Activated CD4-positive, alpha-beta T cell treated with anti-CD3 and anti-CD28 coated beads, Interleukin-2, Interleukin-4, amounts not matched to agents 100 ng/mL and 50 ng/mL, durations not matched to agents 16 hours and 8 hours (primary cell): ENCODE data around the gene KLF16.
A peak's percentile ranks its signal among the peaks of the same experiment; 100 is the strongest.

Experiments used
- DNase-seq: peaks from one replicate; pipeline ENCODE4 v3.0.0-alpha.2; 2020; ENCODE audit warnings: low spot score

Gene KLF16

GRCh38 chr19:1840541-1841115 lies 22.8 kb downstream of the KLF16 start:
- no peak for DNase-seq

- no peak for DNase-seq
Observed at GRCh38 chr19:1839658-1840540, 23.5 kb downstream of the KLF16 start.

GRCh38 chr19:1837625-1838105 lies 25.7 kb downstream of the KLF16 start:
- DNase-seq = no peak

GRCh38 chr19:1837222-1837565 lies 26.2 kb downstream of the KLF16 start:
- no peak for DNase-seq

- DNase-seq = no peak
Observed at GRCh38 chr19:1836458-1837221, 26.7 kb downstream of the KLF16 start.

DNA sequence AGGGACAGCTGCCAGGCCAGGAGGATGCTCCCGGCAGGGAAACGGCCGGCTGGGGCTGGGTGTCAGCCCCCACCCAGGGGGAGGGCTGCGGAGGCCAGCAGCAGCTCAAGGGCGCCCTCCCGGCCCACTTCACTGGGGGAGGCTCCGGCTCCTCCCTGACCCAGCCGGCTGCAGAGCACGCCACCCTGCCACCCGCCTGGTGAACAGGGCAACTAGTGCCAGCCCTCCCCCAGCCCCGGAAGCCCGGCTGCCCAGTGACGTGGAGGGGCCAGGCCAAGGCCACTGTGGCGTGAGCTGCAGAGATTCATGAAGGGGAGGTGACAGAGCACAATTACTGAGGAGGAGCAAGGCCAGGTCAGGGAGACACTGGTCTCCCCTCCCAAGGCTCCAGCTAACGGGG lies 29.8 kb downstream of the KLF16 start:
- no peak for DNase-seq

GRCh38 chr19:1832046-1832663 lies 31.2 kb downstream of the KLF16 start:
- DNase-seq = no peak

DNA sequence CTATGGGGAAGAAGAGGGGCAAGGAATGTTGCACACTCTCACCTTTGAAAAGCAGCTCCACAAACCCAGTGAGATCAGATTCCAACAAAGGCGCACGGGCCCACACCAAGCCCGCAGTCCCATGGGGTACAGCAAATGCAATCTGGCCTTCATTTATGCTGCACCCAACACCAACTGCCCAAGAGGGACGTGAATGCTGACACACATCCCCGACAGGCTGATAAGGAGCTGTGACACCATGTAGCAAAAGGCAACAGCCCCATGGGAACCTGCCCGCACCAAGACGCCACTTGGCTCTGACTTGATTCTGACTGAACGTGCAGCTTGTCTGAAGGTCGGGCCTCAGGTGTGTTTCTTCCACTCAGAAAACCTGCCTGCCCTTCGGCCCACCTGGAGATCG lies 32.4 kb downstream of the KLF16 start:
- DNase-seq = no peak

DNA sequence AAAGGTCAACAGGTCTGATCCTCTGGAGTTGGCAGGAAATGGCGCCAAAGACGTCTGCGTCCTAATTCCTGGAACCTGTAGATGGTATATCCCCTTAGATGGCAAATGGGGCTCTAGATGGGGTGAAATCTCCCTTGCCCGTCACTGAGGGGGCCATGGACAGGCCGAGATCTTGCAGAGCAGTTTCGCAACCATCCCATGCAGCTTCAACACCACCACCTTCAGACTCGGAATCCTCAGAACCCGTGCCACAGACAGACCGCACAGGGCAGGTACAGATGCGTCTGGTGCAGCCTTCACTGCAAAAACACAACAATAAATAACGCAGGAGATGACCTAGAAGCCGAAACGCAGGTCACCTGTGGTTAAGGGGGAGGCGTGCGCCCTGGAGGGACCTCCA lies 32.8 kb downstream of the KLF16 start:
- no peak for DNase-seq

GRCh38 chr19:1829958-1830357 lies 33.4 kb downstream of the KLF16 start:
- DNase-seq = no peak

DNA sequence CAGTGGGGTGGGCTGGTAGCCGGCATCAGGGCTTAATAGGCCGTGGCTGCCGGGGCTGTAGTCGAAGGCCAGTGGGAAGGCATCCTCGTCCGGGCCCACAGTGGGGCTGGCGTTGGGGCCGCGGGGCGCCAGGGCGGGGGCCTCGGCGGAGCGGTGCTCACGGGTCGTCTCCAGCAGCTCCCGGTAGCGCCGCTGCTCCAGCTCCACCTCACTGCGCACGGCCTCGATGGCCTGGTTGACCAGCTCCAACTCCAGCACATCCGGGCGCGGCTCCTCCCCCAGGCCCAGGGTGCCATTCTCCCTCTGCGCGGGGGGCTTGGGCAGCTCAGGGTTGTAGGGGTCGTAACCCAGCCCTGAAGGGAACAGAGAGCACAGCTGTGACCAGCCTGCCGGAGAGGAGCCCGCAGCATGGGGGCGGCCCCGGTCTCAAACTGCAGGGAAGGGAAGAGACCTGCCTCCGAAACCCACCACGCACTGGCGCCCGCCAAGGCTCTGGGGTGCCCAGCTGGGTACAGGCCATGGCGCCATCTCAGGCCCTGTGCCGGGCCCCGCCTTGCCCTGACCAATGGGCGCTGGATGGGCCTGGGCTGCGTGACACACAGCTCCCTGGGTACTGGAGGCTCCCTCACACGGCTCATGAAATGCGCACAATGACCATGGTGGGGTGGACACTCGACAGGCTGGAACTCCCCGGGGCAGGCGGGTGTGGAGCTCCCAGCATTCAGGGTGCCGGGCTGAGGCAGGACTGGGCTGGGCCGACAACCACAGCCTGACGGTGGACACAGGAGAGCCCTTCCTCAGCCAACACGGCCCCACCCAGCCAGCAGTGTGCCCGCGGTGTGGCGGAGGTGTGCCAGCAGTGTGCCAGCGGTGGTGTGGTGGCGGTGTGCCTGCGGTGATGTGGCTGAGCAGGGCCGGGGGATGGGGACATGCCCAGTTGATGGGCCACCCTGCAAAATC lies 34.8 kb downstream of the KLF16 start:
- DNase-seq = no peak

GRCh38 chr19:1827566-1828278 lies 35.7 kb downstream of the KLF16 start:
- DNase-seq = no peak

DNA sequence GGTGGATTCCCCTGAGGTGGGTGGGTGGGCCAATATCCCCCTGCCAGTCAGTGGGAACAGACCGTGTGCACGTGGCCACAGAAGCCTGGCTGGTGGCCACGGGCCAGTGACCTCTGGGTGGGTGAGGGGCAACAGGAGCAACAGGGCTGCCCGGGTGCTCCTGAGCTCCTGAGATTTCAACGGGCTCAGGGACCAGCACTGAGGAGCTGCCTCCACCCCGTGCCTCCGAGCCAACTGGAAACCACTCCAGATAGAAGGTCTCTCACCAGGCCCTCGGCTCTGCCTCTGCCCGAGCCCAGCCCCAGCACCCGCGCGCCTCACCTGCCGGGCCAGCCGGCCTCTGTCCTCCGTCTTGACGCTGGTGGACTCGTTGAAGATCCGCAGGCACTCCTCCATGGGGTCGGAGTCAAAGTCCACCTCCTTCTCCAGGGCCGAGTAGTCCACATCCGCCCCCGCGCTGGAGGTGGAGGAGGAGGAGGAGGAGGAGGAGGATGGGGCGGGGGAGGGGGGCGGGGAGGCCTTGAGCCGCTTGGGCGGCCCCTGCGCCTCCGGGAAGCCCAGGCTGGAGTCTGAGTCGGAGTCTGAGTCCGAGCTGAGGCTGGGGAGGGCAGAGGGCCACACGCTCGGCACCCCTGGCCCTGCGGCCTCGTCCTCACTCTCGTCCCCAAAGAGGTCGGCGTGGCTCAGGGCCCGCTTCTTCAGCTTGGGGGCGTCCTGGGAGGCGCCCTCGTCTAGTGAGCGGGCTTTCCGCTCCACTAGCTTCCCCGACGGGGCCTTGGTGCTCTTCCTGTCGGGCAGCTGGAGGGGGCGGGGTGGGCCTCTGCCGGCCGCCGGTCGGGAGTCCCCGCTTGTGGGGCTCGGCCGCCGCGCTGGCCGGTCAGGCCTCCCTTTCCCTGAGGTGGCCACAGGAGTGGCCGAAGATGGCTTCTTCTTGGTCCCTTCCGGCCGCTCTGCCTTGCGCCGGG lies 36.5 kb downstream of the KLF16 start:
- DNase-seq = no peak

GRCh38 chr19:1825909-1826556 lies 37.3 kb downstream of the KLF16 start:
- peak; percentile 80 for DNase-seq

GRCh38 chr19:1824252-1824622 lies 39.1 kb downstream of the KLF16 start:
- no peak for DNase-seq

DNA sequence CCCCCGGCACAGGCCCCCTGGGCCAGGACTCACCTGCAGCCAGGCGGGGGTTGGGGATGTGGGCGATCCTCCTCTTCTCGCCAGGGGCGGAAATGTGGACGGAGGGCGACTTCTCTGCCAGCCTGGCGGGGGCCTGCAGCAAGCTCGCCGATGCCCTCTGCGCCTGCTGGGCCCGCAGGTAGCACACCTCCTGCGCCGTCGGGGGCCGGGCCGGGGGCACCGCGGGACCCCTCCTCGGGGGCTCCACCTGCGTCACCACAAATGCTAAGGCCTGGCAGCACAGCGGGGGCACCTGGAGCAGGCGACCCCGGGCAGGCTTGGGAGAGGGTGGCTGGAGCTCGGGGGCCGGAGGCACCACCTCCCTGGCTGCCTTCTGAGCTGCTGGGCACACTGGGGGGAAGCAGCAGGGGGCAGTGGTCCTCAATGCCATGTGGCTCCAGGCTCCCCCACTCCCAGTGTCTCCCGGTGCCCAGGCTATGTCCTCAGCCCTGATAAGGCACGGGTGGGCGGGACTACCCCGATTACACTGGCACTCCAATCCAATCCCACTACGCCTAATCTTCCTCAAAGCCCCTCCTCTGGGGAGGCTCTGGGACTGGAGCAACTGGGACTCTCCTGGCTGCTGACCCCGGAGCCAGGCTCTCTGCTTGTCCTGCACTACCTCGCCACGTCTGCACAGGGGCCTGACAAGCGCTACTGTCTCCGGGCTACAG lies 39.7 kb downstream of the KLF16 start:
- no peak for DNase-seq

- no peak for DNase-seq
Observed at GRCh38 chr19:1823020-1823419, 40.4 kb downstream of the KLF16 start.

DNA sequence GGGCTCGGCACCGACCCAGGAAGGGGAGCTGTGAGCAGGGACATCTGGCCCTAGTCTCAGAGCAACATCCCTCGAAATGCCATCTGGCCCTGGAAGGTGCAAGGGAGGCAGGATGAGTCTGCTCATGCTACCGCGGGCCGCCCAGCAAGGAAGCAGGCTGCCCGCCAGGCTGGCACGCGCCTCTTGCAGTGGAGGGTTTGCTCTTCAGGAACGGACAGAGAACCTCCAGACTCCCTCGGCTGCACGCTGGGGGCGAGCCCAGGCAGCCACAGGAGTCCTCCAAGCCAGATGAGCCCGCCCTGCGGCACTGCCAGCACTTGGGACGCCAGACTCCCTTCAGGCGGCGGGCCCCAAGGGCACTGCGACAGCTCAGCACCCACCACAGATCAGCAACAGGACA lies 41.2 kb downstream of the KLF16 start:
- no peak for DNase-seq
